Common myeloid progenitor, CD34-positive (primary cell): ENCODE measurements around the gene ZNFX1.

Experiments used
- CTCF ChIA-PET: fragments of 350-600 bp; sonication (Branson Sonifier 250); formaldehyde crosslinking; loops from one replicate; lab custom pipeline; 2021; ENCODE audit warnings: antibody characterized with exemption; lab: Charles Lee
- POLR2A ChIA-PET: fragments of 350-600 bp; sonication (Branson Sonifier 250); formaldehyde crosslinking; loops from one replicate; lab custom pipeline; 2021; ENCODE audit warnings: antibody characterized with exemption; lab: Charles Lee
- DNase-seq, 3 donors: peaks; one replicate each; pipeline versions ENCODE4 v3.0.0 to v3.0.0-alpha.2; 2013
- H3K27ac ChIP-seq, 2 experiments: 1 replicate in 1 of 2; 2 replicates in 1 of 2; pipeline ENCODE4 v1.7.0; 2013; ENCODE audit warnings: inconsistent platforms in 2 of 2, low read length in 2 of 2, mild to moderate bottlenecking in 2 of 2, low read depth in 1 of 2, moderate library complexity in 1 of 2; ENCODE audit not compliant: severe bottlenecking in 2 of 2, insufficient read depth in 1 of 2, poor library complexity in 1 of 2
- H3K27me3 ChIP-seq, 5 experiments: replicated peaks in 2 of 5; 1 replicate in 3 of 5; 2 replicates in 2 of 5; pipeline versions ENCODE4 v1.6.1 to v1.7.0; 2013; ENCODE audit warnings: low read length in 4 of 5, mild to moderate bottlenecking in 2 of 5, moderate library complexity in 2 of 5, inconsistent platforms in 1 of 5; ENCODE audit not compliant: insufficient read depth in 5 of 5, control insufficient read depth in 4 of 5
- H3K36me3 ChIP-seq, 4 experiments: 1 replicate in 2 of 4; 2 replicates in 2 of 4; pipeline versions ENCODE4 v1.6.1 to v1.7.0; 2013; ENCODE audit warnings: low read length in 3 of 4, control low read depth in 1 of 4, mild to moderate bottlenecking in 1 of 4; ENCODE audit not compliant: control insufficient read depth in 4 of 4, insufficient read depth in 4 of 4
- H3K4me1 ChIP-seq, 4 experiments: 1 replicate in 3 of 4; 2 replicates in 1 of 4; pipeline versions ENCODE4 v1.6.1 to v1.7.1; 2013; ENCODE audit warnings: low read length in 3 of 4, mild to moderate bottlenecking in 3 of 4, control low read depth in 1 of 4, inconsistent platforms in 1 of 4, moderate library complexity in 1 of 4; ENCODE audit not compliant: control insufficient read depth in 4 of 4, insufficient read depth in 4 of 4; ENCODE audit errors: control extremely low read depth in 1 of 4
- H3K4me3 ChIP-seq, 7 experiments: 1 replicate in 4 of 7; 2 replicates in 3 of 7; pipeline versions ENCODE4 v1.5.1 to v1.7.0; 2013; ENCODE audit warnings: mild to moderate bottlenecking in 7 of 7, low read length in 6 of 7, moderate library complexity in 6 of 7, inconsistent platforms in 2 of 7, low read depth in 2 of 7, control low read depth in 1 of 7; ENCODE audit not compliant: insufficient read depth in 4 of 7, control insufficient read depth in 1 of 7; ENCODE audit errors: extremely low read depth in 1 of 7
- H3K9me3 ChIP-seq, 5 experiments: 1 replicate in 4 of 5; 2 replicates in 1 of 5; pipeline versions ENCODE4 v1.6.1 to v1.7.1; 2013; ENCODE audit warnings: low read length in 4 of 5, mild to moderate bottlenecking in 2 of 5, inconsistent platforms in 1 of 5, low read depth in 1 of 5, moderate library complexity in 1 of 5; ENCODE audit not compliant: control insufficient read depth in 4 of 5, insufficient read depth in 2 of 5; ENCODE audit errors: control extremely low read depth in 1 of 5
- WGBS: methylation state at CpG from one replicate; pipeline ENCODE4 v1.1.5; 2013; ENCODE audit not compliant: insufficient coverage; 5-methylcytosine and 5-hydroxymethylcytosine counted together

ZNFX1 gene

GRCh38 chr20:49259799-49260198, 18.1 kb downstream of the ZNFX1 start:
- WGBS, result no CpG with 5 or more reads among the region's 2 CpGs
- POLR2A ChIA-PET, result no interaction called here
- Histone ChIP-seq H3K27me3 (no peaks in the 10 kb centered on the region), H3K36me3 (peaks cover 30 to 85% (median 55%) of the 10 kb centered on the region in 4 experiments), H3K4me3 (no peak overlapping the region), H3K4me1 (no peaks in the 10 kb centered on the region), H3K27ac (no peak overlapping the region), H3K9me3 (peaks cover 0 to 1% (median 0%) of the 10 kb centered on the region in 5 experiments)
- no peak for DNase-seq
- CTCF ChIA-PET, result interaction anchor here (0.8 to 1.1 kb wide), 2 partner anchors 16 to 23 kb away, joined by 3 read pairs; no protein-coding TSS in a partner anchor

- no peak for DNase-seq
- ChIA-PET CTCF (interaction anchor here (0.6 to 1.4 kb wide), 3 partner anchors 13 to 41 kb away, joined by 3 to 4 read pairs (median 3); no protein-coding TSS in a partner anchor), POLR2A (interaction anchor here (0.6 kb wide), 1 partner anchor 275 kb away, joined by 4 read pairs; no protein-coding TSS in a partner anchor)
- Histone ChIP-seq H3K4me1 (no peaks in the 10 kb centered on the region), H3K27ac (no peak overlapping the region), H3K36me3 (peaks cover 30 to 84% (median 53%) of the 10 kb centered on the region in 4 experiments), H3K4me3 (no peak overlapping the region), H3K27me3 (no peaks in the 10 kb centered on the region), H3K9me3 (peaks cover 0 to 1% (median 0%) of the 10 kb centered on the region in 5 experiments)
- WGBS, result 90% methylated on average over 2 of the region's 4 CpGs
These were observed 18.6 kb downstream of the ZNFX1 start for GRCh38 chr20:49259284-49259683.

DNA sequence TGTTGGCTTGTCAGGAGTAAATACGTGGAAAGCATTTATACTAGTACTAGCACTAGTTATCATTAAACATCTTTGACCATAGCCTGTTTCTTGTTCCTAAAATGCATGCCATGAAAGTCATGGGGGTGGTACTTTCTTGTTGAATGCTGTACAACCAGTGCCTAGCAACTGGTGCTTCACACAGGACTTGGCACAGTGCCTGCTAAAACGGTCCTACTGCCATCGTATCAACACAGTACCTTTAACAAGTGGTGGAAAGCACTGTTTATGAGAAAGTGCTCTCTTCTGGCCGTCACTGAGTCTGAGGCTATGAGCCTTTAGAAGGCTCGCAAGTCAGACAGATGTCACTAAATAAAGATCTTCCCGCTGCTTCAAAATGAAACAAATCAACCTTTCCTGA, 21.6 kb downstream of the ZNFX1 start:
- H3K4me1 ChIP-seq, result no peaks in the 10 kb centered on the region
- no peak overlapping the region for H3K27ac ChIP-seq
- 93% methylated on average over 5 of the region's 6 CpGs for WGBS
- peaks cover 0 to 1% (median 0%) of the 10 kb centered on the region in 5 experiments for H3K9me3 ChIP-seq
- DNase-seq, result no peak
- H3K36me3 ChIP-seq, result peaks cover 27 to 86% (median 60%) of the 10 kb centered on the region in 4 experiments
- no peak overlapping the region for H3K4me3 ChIP-seq
- POLR2A ChIA-PET, result no interaction called here
- no peaks in the 10 kb centered on the region for H3K27me3 ChIP-seq
- CTCF ChIA-PET, result interaction anchor here (0.9 to 1.1 kb wide), 2 partner anchors 11 to 49 kb away, joined by 3 to 4 read pairs; no protein-coding TSS in a partner anchor

DNA sequence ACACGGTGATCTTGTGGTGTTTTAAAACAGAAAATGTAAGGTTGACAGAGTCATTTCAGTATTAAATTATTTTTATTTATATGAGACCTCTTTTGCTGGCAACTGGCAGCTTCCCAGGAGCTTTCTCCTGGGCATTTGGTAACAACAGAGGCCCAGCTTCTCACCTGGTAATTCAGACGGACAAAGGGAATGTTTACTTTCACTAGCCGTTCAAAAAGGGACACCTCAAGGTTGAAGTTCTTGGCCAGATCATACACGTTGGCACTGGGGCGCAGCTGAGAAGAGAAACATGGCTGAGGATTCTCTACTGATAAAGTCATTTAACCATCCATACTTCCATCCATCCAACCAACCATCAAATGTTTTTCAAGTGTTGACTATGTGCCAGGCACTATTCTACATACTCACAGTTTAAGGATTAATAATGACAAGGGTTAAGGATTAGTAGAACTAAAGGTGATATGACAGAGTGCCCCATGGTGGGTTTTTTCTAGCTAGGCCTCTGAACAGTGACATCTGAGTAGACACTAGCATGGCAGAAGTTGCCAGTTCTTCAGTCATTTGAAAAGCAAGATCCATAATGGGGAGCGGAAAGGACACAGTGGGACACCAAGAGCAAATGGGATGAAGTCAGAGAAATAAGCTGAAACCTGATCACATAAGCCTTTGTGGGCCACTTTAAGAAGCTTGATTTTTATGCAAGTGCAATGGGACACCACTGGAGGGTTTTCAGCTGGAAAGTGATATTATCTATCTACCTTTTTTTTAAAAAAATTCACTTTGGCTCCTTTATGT, 25.1 kb downstream of the ZNFX1 start:
- Histone ChIP-seq H3K27me3 (no peaks in the 10 kb centered on the region), H3K4me3 (no peak overlapping the region), H3K4me1 (peaks cover 0 to 11% (median 9%) of the 10 kb centered on the region in 4 experiments), H3K27ac (no peak overlapping the region), H3K36me3 (peaks cover 17 to 89% (median 73%) of the 10 kb centered on the region in 4 experiments), H3K9me3 (no peaks in the 10 kb centered on the region)
- ChIA-PET CTCF (interaction anchor here (0.7 to 2.6 kb wide), 6 partner anchors 10 to 68 kb away, joined by 3 to 25 read pairs (median 3); no protein-coding TSS in a partner anchor), POLR2A (no interaction called here)
- DNase-seq, result no peak
- 97% methylated on average over 3 of the region's 6 CpGs for WGBS

GRCh38 chr20:49248879-49249665, 28.8 kb downstream of the ZNFX1 start:
- H3K36me3 ChIP-seq, result peaks cover 15 to 84% (median 69%) of the 10 kb centered on the region in 4 experiments
- POLR2A ChIA-PET, result no interaction called here
- H3K27me3 ChIP-seq, result no peaks in the 10 kb centered on the region
- peaks cover 2 to 22% (median 16%) of the 10 kb centered on the region in 4 experiments for H3K4me1 ChIP-seq
- H3K27ac ChIP-seq, result no peak overlapping the region
- no peak overlapping the region for H3K4me3 ChIP-seq
- no peaks in the 10 kb centered on the region for H3K9me3 ChIP-seq
- DNase-seq, result no peak
- 98% methylated on average over 16 of the region's 18 CpGs for WGBS
- CTCF ChIA-PET, result interaction anchor here (1.0 to 7.1 kb wide), 8 partner anchors 10 to 116 kb away, joined by 3 to 50 read pairs (median 6); no protein-coding TSS in a partner anchor

GRCh38 chr20:49248301-49248700, 29.6 kb downstream of the ZNFX1 start:
- Histone ChIP-seq H3K4me3 (no peak overlapping the region), H3K9me3 (no peaks in the 10 kb centered on the region), H3K27ac (no peak overlapping the region), H3K27me3 (no peaks in the 10 kb centered on the region), H3K4me1 (peaks cover 2 to 22% (median 16%) of the 10 kb centered on the region in 4 experiments), H3K36me3 (peaks cover 19 to 86% (median 70%) of the 10 kb centered on the region in 4 experiments)
- WGBS, result 83% methylated on average over 10 of the region's 10 CpGs
- DNase-seq, result peak in 2 of 3 donors; percentile 5 to 15
- CTCF ChIA-PET, result interaction anchor here (1.5 to 7.1 kb wide), 5 partner anchors 16 to 115 kb away, joined by 3 to 83 read pairs (median 11); no protein-coding TSS in a partner anchor
- POLR2A ChIA-PET, result interaction anchor here (0.9 to 1.4 kb wide), 2 partner anchors 13 to 75 kb away, joined by 3 to 4 read pairs; no protein-coding TSS in a partner anchor
